ENCODE measurements around the gene ZBTB5.

- TF ChIP-seq RERE (CRISPR knock-in tag; IDR thresholded peaks at IDR 0.05; ENCODE audit: low read depth) (no peak), SP4 (CRISPR knock-in tag; IDR thresholded peaks at IDR 0.05) (no peak), PHF21A (CRISPR knock-in tag; IDR thresholded peaks at IDR 0.05) (no peak), ZNF446 (CRISPR knock-in tag; IDR thresholded peaks at IDR 0.05) (no peak), CTCF (CRISPR knock-in tag; IDR thresholded peaks at IDR 0.05) (no peak), IKZF4 (CRISPR knock-in tag; IDR thresholded peaks at IDR 0.05; ENCODE audit: borderline replicate concordance, low read depth, not compliant biosample characterization) (no peak), CREM (IDR thresholded peaks at IDR 0.05) (no peak), CREM (CRISPR knock-in tag; IDR thresholded peaks at IDR 0.05) (no peak), EZH2 (conservative IDR thresholded peaks at IDR 0.05; ENCODE audit: low read depth, low read length) (no peak), ELF4 (CRISPR knock-in tag; IDR thresholded peaks at IDR 0.05; ENCODE audit: borderline replicate concordance) (no peak), ZNF318 (CRISPR knock-in tag; IDR thresholded peaks at IDR 0.05) (no peak)
Measured at GRCh38 chr9:37436540-37436939, 28.7 kb downstream of the ZBTB5 start.

All from HepG2 (cell line).